Subcutaneous adipose tissue (tissue), 4 donors: ENCODE results near the gene TFIP11. TPM values are rescaled to one million over a fixed set of nuclear protein-coding genes. Genes with fewer than 3 reads are reported as not detected.

Experiments
- total RNA-seq, 4 donors: library from RNA; depleted of rRNA; stranded (reverse); fragments of >200 nt; gene quantifications; one replicate each; pipeline ENCODE4 v1.1.0, GENCODE V29; 2016
- TF ChIP-seq, protein P1 (sequence below): fragments of 450-650 bp; IDR thresholded peaks from one replicate; pipeline ENCODE4 v1.5.1; 2016; ENCODE audit warnings: low read depth, mild to moderate bottlenecking, control low read depth, antibody characterized with exemption, moderate library complexity

Gene TFIP11
- total RNA-seq, 4 donors from 2014 or later: 15.8 to 41.6 (median 18.7) TPM

DNA sequence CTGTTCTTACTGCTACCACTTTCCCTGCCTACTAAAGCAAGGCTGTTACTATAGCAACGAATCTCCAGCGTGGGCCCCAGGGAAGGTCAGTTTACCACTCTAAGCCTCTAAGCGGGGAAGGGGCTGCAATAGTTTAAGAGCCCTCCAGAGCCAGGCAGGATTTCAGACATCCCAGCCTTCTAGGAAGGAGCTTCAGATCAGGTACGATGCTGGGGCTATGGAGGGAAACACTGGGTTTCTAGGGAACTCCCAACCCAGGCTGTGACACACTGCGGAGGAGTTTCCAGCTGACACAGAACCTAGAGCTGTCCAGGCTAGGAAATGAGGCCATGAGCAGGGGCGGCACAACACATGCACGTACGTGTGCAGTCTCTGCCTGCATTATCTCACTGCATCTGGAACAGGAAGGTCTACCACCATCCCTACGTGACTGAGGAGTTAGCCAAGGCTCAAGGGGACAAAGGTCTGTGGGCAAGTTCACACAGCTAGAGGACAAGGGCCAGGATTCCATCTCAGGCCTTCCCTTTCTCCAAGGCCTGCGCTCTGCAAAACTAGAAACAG is 49.1 kb downstream of the TFIP11 start:
- TF ChIP-seq, protein P1, sequence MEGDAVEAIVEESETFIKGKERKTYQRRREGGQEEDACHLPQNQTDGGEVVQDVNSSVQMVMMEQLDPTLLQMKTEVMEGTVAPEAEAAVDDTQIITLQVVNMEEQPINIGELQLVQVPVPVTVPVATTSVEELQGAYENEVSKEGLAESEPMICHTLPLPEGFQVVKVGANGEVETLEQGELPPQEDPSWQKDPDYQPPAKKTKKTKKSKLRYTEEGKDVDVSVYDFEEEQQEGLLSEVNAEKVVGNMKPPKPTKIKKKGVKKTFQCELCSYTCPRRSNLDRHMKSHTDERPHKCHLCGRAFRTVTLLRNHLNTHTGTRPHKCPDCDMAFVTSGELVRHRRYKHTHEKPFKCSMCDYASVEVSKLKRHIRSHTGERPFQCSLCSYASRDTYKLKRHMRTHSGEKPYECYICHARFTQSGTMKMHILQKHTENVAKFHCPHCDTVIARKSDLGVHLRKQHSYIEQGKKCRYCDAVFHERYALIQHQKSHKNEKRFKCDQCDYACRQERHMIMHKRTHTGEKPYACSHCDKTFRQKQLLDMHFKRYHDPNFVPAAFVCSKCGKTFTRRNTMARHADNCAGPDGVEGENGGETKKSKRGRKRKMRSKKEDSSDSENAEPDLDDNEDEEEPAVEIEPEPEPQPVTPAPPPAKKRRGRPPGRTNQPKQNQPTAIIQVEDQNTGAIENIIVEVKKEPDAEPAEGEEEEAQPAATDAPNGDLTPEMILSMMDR: no peak

DNA sequence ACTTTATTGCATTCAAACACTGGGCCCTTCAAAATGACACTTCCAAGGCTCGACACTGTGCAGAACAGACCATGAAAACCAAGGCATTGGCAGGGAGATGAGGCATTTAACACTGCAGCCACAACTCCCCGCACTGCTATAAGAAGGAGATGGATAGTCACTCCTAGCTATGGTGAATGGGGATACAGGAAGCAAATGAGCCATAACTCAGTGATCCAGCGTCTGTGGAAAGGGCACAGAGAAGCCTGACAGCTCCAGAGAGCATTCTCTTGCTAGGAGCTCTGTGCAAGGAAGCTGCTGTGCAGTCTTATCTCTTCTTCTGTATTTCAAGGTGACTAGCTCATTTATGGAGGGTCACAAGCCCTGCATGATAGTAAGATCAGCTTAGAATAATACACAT is 49.6 kb downstream of the TFIP11 start:
- TF ChIP-seq, protein P1: no peak

DNA sequence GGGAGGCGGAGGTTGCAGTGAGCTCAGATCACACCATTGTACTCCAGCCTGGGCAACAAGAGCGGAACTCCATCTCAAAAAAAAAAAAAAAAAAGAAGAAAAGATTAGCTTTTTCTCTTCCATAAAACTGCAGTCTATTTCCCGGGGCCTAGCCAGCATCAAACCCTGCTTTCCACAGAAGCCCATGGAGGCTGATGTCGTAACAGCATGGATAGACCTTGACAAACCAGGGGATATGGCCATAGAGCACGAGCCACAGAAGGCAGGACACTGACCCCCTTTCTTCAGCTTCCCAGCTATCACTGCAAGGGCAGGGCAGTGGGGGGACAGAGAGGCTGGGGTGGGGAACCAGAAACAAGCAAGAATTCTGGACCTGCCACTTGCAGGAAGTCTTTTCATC is 50.2 kb downstream of the TFIP11 start:
- TF ChIP-seq, protein P1: no peak

DNA sequence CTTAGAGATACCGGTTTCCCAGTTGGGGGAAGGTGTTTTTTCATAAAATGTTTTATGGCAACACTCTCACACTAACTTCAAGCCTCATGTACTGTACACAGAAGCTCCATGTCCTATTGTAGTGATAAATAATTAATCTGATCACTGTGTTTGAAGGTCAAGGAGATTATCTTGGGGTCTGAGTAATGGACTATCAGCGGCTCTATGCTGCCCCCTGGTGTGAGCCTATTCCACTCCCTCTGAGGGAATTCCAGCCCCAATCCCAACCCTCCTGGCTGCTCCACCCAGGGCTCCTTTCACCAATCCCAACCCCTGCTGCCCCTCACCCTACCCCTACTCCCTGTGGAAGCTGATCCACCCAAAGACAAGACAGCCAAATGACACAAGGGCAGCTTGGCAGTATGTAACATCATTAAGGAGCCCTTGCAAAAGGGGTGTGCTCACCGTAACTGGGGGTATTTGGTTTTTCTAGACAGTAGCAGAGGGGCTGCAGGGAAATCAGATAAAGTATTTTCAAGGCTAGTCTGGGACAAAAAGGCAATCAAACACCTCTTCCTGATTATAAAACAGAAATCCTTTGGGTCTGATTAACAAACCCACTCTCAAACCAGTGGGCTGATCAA is 51.0 kb downstream of the TFIP11 start:
- TF ChIP-seq, protein P1: no peak

DNA sequence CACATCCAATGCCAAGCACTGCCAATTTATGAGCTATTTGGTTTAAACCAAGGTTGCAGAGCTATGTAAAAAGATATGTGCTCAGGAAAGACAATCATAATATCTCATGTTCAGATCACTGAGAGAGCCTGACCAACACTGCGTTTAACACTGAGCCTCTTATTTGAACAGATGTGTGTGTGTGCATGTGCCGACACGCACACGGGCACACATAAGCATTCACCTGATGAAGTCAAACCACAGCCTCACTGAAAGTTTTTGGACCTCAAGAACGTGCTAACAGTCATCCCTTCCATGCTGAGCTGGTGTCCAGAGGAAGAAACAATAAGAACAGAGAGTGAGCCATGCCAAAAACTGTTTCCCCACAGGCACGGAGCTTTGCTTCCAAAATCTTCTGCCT is 52.1 kb downstream of the TFIP11 start:
- TF ChIP-seq, protein P1: no peak

DNA sequence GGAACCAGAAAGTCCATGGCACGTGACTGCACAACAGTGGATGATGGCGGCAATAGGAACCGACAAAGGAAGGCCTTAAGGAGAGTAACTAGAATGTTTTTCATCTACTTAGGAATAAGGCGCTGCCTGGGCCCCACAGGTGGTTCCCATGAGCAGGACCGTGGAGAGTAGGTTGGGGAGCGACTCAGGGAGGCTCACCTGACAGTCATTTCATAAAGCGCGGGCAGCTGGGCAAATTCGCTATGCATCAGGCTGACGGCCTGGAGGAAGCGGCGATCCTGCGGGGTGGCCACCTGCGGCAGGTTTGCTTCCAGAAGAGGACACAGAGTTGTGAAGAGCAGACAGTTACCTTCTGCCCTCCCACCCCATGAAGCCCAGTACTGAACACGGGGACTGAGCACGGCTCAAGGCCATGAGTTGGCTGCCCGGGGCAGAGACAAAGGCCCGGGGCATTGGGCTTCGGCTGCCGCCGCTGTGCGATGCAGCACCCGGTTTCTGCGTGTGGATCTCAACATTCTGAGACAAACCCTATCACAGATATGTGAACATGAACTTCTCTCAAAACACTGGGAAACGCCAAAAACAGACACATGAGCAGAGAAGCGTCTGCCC is 54.5 kb downstream of the TFIP11 start:
- TF ChIP-seq, protein P1: no peak

DNA sequence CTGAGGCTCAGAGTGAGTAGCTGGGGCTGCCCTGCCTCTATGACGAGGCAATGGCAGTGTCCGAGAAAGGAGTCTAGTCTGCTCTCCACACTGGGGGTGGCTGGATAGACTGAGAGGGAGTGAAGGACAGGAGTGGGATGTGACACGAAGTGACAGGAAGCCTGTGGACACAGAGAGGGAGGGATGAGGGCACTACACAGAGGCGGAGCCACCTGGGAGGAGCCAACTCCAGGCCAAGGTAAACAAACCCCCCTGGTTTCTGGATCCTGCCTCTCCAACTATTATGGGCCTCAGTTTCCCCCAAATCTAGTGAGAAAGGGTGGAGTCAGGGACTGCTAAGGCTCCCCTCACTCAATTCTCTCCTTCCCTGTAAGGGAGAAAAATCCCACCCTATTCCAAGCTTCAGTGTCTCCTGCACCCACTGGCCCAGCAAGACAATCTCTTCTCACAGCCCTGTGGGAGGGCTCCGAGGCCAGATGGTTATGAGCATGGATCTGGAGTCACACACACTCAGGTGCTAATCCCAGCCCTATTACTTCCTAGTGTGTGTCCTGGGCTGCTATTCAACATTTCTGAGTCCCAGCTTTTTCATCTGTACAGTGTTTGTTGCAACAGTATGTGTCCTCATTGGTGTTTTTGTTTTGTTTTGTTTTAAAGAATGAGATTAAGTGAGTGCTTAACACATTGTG is 58.3 kb downstream of the TFIP11 start:
- TF ChIP-seq, protein P1: no peak
